ENCODE results near the gene FOXC1. TPM values are rescaled to one million over a fixed set of nuclear protein-coding genes. Genes with fewer than 3 reads are reported as not detected.

The FOXC1 gene
- total RNA-seq, 4 donors from 2014 or later = 8.7 to 19.7 (median 16.8) TPM

DNA sequence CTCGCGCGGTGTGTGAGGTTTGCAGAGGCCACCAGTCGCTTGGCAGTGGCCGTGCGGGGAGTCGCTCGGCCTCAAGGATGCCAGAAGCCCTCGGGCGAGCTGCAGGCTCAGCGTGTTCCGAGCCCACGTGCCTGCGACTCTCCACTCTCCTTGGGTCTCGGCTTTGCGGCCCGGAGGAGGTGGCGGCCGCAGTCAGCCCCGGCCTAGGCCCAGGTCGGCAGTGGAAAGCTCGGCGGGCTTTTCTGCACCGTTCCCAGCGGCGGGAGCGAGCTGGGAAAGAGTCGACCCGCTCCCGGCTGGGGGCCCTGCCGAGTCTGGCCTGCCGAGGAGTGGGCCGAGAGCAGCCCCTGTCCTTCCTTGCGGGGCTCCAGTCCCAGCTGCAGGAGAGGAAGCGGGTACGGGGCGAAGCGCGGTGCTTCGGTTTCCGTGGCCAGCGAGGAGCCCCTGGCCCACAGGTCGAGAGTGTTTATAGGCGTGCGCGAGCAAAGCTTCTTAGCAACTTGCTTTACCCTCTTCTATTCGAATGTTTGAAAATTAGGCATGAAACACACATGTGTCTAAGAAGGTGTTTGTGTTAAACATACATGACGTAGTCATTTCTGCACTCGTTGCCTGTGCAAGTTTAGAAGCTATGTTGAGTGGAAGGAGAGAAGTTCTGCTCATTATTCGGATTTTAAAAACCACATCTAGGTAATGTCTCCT is 5.6 kb downstream of the FOXC1 start:
- WGBS = 81% methylated on average over 19 of the region's 50 CpGs
- H3K27me3 ChIP-seq = peaks cover 0 to 65% (median 18%) of the 10 kb centered on the region in 4 donors
- no peaks in the 10 kb centered on the region for H3K9me3 ChIP-seq
- peak overlapping the region; percentile 77 to 98 (median 85) for H3K27ac ChIP-seq (replicated peaks in 1 of 4)
- TF ChIP-seq EP300 (IDR thresholded peaks at IDR 0.05) = no peak
- DNase-seq (ENCODE audit: extremely low spot score) = no peak
- H3K36me3 ChIP-seq = no peaks in the 10 kb centered on the region
- H3K4me3 ChIP-seq = peak overlapping the region; percentile 67 to 88 (median 76)
- peaks cover 9 to 79% (median 63%) of the 10 kb centered on the region in 4 donors for H3K4me1 ChIP-seq
- intact Hi-C loops (cut with DNase I) = no loop called here

DNA sequence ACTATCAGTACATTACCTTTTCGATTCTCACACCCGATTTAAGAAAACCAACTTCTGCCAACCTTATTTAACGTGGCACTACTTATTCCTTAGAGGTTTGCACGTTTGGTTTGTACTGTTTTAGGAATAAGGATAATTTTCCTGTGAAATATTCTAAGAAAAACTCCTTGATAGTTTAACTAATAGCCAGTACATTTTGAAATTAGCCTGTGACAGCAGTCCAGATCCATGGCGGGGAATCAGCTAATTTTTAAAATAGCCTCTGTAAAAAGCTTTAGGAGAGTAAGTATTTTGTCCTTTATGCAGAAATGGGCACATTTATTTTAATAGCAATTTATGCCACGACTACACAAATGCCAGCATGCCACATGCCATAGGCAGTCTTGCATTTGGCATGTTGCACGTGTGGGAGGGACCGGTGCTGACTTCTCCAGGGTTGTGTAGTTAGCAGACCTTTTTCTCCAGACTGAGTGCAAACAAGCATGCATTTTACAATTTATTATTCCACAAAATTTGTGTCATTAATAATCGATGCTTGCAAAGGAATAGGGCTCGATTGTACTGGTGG is 6.2 kb downstream of the FOXC1 start:
- TF ChIP-seq EP300 (IDR thresholded peaks at IDR 0.05) (no peak), POLR2AphosphoS5 (IDR thresholded peaks at IDR 0.05) (no peak)
- TF ChIP-seq, protein P1, sequence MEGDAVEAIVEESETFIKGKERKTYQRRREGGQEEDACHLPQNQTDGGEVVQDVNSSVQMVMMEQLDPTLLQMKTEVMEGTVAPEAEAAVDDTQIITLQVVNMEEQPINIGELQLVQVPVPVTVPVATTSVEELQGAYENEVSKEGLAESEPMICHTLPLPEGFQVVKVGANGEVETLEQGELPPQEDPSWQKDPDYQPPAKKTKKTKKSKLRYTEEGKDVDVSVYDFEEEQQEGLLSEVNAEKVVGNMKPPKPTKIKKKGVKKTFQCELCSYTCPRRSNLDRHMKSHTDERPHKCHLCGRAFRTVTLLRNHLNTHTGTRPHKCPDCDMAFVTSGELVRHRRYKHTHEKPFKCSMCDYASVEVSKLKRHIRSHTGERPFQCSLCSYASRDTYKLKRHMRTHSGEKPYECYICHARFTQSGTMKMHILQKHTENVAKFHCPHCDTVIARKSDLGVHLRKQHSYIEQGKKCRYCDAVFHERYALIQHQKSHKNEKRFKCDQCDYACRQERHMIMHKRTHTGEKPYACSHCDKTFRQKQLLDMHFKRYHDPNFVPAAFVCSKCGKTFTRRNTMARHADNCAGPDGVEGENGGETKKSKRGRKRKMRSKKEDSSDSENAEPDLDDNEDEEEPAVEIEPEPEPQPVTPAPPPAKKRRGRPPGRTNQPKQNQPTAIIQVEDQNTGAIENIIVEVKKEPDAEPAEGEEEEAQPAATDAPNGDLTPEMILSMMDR (IDR thresholded peaks at IDR 0.05) = no peak
- no peaks in the 10 kb centered on the region for H3K9me3 ChIP-seq
- H3K4me3 ChIP-seq = peak overlapping the region in 1 of 4 donors; percentile 79
- intact Hi-C loops (cut with DNase I) = no loop called here
- WGBS = 72% methylated on average over 10 of the region's 10 CpGs
- H3K4me1 ChIP-seq = peaks cover 9 to 77% (median 60%) of the 10 kb centered on the region in 4 donors
- peaks cover 0 to 70% (median 19%) of the 10 kb centered on the region in 4 donors for H3K27me3 ChIP-seq
- peak overlapping the region in 2 of 4 donors; percentile 46 to 98 for H3K27ac ChIP-seq (replicated peaks in 1 of 4)
- H3K36me3 ChIP-seq = no peaks in the 10 kb centered on the region
- no peak for DNase-seq (ENCODE audit: extremely low spot score)

DNA sequence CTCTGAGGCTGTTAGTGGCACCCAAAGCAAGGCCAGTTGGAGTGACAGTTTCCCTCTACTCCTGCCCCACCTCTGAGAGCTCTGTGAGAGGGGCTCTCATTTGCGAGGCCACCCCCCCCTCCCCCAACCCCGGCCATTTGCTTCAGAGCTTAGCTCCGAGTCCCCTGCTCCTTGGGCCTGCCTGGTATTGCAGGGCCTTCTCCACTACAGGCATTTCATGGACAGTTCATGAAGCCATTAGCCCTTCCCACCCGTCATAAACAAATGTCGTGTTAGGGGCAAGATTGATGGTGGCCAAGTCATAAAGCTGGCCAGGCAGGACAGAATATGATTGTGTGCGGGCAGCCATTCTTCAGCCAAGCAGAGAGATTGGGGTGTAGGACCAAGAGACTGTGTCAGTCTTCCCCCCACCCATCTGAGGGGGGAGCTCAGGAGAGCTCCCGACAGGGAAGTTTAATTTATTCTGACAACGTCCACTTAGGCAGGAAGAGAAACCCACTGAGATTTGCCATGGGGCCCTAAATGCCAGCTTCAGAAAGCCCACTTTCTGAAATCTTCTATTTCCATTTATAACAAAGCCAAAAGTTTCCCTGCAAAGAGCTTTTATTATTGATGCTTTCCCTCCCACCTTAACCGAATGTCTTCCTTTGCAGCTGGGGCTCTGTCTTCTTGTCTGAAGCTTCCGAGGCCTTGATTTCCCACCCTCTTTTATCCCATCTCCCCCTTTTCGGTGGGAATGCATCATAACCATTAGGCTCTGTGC is 7.2 kb downstream of the FOXC1 start:
- intact Hi-C loops (cut with DNase I) = no loop called here
- no peak for DNase-seq (ENCODE audit: extremely low spot score)
- peaks cover 9 to 69% (median 52%) of the 10 kb centered on the region in 4 donors for H3K4me1 ChIP-seq
- H3K4me3 ChIP-seq = no peak overlapping the region
- no peaks in the 10 kb centered on the region for H3K9me3 ChIP-seq
- no peaks in the 10 kb centered on the region for H3K36me3 ChIP-seq
- H3K27ac ChIP-seq (replicated peaks in 1 of 4) = peak overlapping the region; percentile 2 to 98 (median 34)
- TF ChIP-seq, protein P1 (IDR thresholded peaks at IDR 0.05) = no peak
- no peak for TF ChIP-seq POLR2AphosphoS5 (IDR thresholded peaks at IDR 0.05)
- TF ChIP-seq POLR2A (IDR thresholded peaks at IDR 0.05; ENCODE audit: low read depth) = no peak
- no peak for TF ChIP-seq EP300 (IDR thresholded peaks at IDR 0.05)
- peaks cover 0 to 68% (median 17%) of the 10 kb centered on the region in 4 donors for H3K27me3 ChIP-seq
- WGBS = 64% methylated on average over 8 of the region's 11 CpGs

DNA sequence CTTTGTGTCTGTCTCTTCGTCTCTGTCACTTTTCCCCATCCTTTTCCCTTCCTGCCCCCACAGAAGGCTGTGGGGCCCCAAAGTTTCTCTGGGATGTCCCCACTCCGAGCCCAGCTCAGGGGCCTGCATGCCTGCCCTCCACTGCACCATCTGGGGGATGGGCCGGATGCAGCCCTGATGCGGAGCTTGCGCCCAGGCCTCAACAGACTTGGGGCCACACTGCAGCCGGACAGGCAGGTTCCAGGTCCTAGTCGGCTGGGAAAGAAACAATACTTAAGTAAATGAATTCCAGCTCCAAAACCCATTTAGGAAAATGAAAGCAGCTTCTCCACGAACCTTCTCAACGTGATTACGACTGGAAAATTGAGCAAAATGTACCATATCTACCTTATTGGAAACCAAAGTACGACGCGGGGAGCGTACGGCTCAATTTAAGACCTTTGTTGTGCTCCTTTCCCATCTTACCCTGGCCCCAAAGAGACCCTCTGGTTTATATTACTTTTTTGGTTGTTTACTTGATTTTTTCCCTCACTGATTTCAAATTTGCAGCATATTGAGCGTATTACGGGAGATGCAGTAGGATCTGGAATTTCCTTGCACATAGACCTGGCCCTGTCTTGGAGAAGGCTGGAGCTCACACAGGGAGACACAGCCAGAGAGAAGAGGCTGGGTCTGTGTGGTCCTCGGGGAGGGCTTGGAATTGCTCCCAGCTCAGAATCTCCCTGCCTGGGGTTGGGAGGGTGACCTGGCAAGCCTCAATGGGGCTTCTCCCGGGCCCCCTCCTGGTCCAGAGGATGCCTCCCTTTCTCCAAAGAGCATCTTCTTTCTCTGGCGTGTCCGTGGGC is 8.0 kb downstream of the FOXC1 start:
- H3K4me1 ChIP-seq = peaks cover 9 to 63% (median 46%) of the 10 kb centered on the region in 4 donors
- no peaks in the 10 kb centered on the region for H3K9me3 ChIP-seq
- no peak overlapping the region for H3K4me3 ChIP-seq
- H3K27me3 ChIP-seq = peaks cover 0 to 61% (median 17%) of the 10 kb centered on the region in 4 donors
- no peaks in the 10 kb centered on the region for H3K36me3 ChIP-seq
- TF ChIP-seq, protein P1 (IDR thresholded peaks at IDR 0.05) = no peak
- TF ChIP-seq POLR2AphosphoS5 (IDR thresholded peaks at IDR 0.05) = no peak
- TF ChIP-seq POLR2A (IDR thresholded peaks at IDR 0.05; ENCODE audit: low read depth) = no peak
- TF ChIP-seq EP300 (IDR thresholded peaks at IDR 0.05) = no peak
- DNase-seq (ENCODE audit: extremely low spot score) = no peak
- 80% methylated on average over 21 of the region's 21 CpGs for WGBS
- peak overlapping the region in 3 of 4 donors; percentile 23 to 98 (median 34) for H3K27ac ChIP-seq (replicated peaks in 1 of 4)
- intact Hi-C loops (cut with DNase I) = no loop called here
